DMS 273 treated with DMSO at 0.1 percent for 48 hours (cell line): ENCODE measurements around the gene RNF34.
"Not testable (repeated sequence)": the region's sequence is repeated elsewhere in the genome, so short reads cannot be mapped to it uniquely, and the experiment has no call there.

Source experiments
- DNase-seq: peaks from one replicate; lab custom pipeline; 2025; lab: John Stamatoyannopoulos, UW

Gene RNF34

DNA sequence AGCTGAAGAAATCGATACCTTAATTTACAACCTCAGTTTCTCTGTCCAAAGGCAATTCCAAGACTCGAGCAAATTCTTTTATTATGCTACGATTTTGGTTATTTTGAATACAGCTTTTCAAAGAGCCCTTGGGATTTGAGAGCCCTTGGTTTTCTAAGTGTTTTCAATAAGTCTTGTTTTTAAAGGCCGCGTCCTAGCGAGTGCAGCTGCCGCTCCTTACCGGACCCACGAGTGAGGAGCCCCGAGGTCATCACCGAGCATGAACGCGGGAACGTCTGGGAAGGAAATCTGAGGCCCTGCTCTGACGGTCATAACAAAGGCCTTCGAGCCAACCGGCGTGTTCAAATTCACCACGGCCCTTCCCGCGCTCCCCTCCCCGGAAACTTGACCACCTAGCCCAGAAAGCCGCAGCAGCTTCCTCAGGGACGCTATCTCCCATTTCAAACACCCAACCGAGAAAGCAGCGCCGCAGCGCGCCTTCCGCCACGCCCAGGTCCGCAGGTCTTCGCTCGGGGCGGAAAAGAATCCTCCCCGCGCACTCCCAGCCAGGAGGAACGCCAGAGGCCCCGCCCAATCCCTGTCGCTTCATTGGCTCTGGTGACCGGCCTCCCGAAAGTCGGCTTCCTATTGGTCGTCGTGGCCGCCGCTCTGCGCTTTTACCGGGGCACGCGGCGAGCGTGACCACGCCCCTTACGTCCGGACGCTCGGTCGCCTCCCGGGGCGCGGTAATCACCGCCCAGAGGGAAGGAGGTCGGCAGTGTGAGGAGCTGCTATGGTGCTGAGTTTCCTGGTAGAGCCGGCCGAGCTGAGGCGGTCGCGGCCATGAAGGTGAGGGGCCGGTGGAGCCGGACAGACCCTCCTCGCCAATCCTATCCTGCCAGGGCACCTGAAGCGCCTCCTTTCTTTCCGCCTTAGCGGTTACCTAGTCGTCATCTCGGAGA, at the start of gene RNF34:
TSS of gene RNF34 (plus strand) at position 728 of the 941 bp plus-strand sequence. CDS start at position 823, 95 bp downstream.
- DNase-seq = peak; percentile 87

- peak; percentile 97 for DNase-seq
These were observed 47.9 kb upstream of the RNF34 start, which contains the start of gene ANAPC5 for GRCh38 chr12:121351820-121352681. Gene ANAPC5 (minus strand): TSS chr12:121352411. CDS start chr12:121352340, 71 bp downstream.

GRCh38 chr12:121352682-121353018, 47.3 kb upstream of the RNF34 start:
- DNase-seq = peak; percentile 49

- DNase-seq = no peak
These were observed 44.1 kb upstream of the RNF34 start for GRCh38 chr12:121355818-121356217.

GRCh38 chr12:121356657-121357056, 43.3 kb upstream of the RNF34 start:
- no peak for DNase-seq

DNA sequence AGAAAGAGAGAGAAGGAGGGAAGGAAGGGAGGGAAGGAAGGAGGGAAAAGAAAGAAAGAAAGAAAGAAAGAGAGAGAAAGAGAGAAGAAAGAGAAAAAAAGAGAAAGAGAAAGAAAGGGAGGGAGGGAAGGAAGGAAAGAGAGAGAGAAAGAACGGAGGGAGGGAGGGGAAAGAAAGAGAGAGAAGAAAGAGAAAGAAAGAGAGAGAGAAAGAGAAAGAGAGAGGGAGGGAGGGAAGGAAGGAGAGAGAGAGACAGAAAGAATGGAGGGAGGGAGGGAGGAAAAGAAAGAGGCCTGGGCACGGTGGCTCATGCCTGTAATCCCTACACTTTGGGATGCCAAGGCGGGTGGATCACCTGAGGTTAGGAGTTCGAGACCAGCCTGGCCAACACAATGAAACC, 42.6 kb upstream of the RNF34 start:
- no peak for DNase-seq

DNA sequence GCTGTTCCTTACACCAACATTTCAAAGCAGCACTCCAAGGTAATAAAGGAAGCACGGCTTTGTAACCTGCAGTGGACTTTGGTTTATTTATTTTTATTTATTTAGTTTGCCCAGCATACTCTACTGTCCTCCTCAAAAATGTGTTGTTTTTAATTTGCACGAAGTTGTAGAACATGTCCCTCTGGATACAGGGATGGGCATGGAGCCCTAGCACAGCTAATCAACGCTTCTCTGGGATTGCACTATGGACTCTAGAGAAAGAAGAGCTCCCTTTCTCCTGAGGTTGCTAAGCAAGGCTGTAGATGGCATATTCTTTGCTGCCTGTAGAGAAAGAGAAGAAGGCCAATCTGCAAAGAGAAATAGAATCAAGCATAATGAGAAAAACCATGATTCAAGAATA, 41.8 kb upstream of the RNF34 start:
- DNase-seq = no peak

DNA sequence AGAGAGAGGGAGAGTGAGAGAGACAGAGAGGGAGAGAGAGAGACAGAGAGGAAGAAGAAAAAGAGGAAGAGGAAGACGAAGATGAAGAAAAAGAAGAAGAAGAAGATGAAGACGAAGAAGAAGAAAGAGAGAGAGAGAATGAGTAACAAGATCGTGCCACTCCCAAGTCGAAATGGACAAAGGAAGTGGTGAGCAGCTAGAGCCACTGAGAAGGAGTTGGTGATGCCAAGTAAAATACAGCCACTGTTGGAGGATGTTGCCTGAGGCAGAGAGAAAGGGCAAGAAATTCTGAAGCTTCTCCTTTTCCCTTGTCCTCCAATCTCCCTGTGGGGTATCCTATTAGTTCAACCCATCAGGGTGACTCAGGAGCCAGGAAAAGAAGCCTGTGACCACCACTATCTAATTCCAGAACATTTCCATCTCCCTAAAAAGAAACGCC, 35.2 kb upstream of the RNF34 start:
- no peak for DNase-seq

GRCh38 chr12:121365416-121366062, 34.4 kb upstream of the RNF34 start:
- no peak for DNase-seq

DNA sequence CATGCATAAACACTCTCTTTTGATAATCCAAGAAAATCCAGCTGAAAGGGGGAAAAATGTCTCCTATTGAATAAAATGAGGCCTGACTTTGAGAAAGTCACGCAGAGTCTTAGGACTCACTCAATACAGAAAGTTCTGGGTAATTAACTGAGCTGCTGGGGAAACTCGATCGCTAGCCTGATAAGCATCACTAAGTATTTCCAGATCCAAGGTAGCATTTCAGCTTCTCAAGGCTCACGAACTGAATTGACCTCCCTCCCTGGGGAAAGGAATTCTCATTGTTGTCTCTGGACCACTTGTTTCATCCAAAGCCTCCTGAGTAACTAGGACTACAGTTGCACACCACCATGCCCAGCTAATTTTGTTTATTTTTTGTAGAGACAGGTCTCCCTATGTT, 33.9 kb upstream of the RNF34 start:
- no peak for DNase-seq

- DNase-seq = no peak
These were observed 28.5 kb upstream of the RNF34 start for GRCh38 chr12:121371404-121371803.

- no peak for DNase-seq
These were observed 26.2 kb upstream of the RNF34 start for GRCh38 chr12:121373755-121374154.

- not testable (repeated sequence) for DNase-seq
These were observed 25.6 kb upstream of the RNF34 start for GRCh38 chr12:121374336-121374735.

GRCh38 chr12:121374945-121375584, 24.9 kb upstream of the RNF34 start:
- DNase-seq = not testable (repeated sequence)

DNA sequence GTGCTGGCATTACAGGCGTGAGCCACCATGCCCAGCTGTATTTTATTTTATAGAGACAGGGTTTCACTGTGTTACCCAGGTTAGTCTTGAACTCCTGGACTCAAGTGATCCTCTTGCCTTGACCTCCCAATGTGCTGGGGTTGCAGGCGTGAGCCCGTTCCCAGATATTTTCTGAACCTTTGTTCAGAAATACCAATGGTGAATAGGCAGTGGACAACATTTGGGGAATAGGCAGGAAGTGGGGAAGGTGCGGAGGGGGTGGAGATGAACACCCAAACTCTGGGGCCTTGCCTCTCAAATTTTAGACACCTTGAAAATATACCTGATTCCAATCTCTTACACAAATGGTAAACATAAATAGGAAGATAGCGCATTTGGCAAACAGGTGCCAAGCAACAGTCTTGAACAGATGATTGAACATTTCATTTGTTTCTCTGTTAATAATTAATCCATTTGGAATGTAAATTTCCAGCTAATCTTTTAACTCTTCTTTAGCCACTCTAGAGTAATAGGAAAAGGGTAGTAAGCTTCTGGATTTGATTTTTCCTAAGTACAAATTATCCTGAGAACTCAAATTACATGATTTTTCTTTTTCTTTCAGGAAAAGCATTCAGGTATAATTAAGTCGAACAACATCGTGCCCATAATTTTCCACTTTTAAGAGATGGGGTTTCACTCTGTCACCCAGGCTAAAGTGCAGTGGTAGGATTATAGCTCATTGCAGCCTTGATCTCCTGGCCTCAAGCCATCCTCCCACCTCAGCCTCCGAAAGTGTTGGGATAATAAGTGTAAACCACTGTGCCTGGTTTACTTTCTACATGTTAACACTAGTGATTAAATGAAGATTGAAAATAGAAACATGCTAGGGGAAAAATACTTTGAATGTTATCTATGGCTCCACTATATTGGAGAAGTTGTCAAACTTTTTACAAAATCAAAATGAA, 22.9 kb upstream of the RNF34 start:
- DNase-seq = no peak

DNA sequence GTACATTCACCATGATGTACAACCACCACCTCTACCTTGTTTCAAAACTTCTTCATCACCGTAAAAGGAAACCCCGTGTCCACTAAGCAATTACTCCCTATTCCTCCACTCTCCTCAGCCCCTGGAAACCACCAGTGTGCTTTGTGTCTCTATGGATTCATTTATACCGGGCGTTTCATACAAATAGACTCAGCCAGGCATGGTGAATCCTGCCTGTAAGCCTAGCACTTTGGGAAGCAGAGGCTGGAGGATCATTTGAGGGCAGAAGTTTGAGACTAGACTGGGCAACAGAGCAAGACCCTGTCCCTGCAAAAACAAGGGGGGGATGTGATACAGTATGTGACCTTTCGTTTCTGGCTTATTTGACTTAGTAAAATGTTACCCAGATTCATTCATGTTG, 21.2 kb upstream of the RNF34 start:
- no peak for DNase-seq

DNA sequence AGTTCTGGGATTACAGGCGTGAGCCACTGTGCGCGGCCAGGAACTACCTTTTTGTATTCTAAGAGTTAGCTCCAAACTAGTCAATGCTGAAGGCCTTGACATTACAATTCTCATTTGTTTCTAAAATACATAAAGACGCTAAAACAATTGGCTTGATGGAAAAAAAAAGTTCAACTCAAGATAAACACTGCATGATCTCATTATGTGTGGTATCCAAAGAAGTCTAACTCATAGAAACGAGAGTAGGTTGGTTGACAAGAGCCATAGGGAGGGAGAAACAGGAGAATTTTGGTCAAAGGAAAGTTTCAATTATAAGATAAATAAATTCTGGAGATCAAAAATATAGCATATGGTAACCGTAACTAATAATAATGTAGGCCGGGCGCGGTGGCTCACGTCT, 20.0 kb upstream of the RNF34 start:
- DNase-seq = no peak

- no peak for DNase-seq
These were observed 16.3 kb upstream of the RNF34 start for GRCh38 chr12:121383601-121384021.

DNA sequence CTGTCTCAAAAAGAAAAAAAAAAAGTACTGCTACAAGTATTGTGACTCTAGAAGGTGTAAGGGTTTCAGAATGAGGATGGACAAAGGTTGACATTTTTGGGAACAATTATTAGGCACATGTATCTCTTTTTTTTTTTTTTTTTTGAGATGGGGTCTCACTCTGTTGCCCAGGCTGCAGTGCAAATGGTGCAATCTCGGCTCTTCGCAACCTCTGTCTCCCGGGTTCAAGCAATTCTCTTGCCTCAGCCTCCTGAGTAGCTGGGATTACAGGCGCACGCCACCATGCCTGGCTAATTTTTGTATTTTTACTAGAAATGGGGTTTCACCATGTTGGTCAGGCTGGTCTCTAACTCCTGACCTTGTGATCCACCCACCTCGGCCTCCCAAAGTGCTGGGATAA, 15.0 kb upstream of the RNF34 start:
- DNase-seq = not testable (repeated sequence)

DNA sequence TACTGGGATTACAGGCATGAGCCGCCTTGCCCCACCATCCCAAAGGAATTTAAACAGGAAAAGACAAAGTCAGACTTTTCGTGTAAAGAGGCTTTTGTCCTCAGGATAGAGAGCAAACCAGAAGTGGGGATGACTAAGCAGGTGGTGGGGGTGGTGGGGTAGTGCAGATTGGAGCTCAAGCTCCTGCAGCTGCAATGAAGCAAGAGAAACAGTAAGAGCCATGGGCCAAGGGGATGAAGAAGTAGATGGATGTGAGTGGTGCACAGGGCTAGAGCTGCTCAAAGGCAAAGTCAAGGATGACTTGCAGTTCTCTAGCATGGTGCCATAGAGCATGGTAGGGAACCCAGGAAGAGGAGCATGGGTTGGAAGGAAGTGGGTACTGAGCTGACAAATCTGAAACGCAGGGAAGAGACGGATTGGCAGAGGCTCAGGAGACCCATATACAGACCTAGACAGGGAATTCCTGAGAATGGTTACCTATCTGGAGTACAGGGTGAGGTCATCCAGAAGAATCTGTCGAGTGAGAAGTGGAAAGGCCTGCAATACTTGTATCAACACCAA, 11.4 kb upstream of the RNF34 start:
- DNase-seq = no peak
